Activated T-helper 2 cell treated with anti-CD3 and anti-CD28 coated beads, Interferon-gamma antibody, Interleukin-2, Interleukin-4, amounts not matched to agents 10 μg/mL and 5 μg/mL and 100 μg/mL, durations not matched to agents 14 hours and 24 hours and 36 hours (primary cell): Measurements from ENCODE around the gene MPV17L2. TPM values are rescaled to one million over a fixed set of nuclear protein-coding genes. Genes with fewer than 3 reads are reported as not detected.

ENCODE experiments used
- total RNA-seq: library from RNA; stranded (reverse); gene quantifications from 2 replicates; pipeline ENCODE4 v1.2.3, GENCODE V29; 2022

MPV17L2 gene
- total RNA-seq, 1 donor from 2014 or later: 14.5 TPM

Other genes starting within 250 kb of the MPV17L2 start
- gene KCNN1, start 226.1 kb upstream of the MPV17L2 start, total RNA-seq: 0.14 and 0.16 TPM in 2 replicates
- 39.2 and 40.5 TPM in 2 replicates for gene ARRDC2, start 185.0 kb upstream of the MPV17L2 start, total RNA-seq
- gene IL12RB1, start 106.3 kb upstream of the MPV17L2 start, total RNA-seq: 41.4 and 43.3 TPM in 2 replicates
- 16.6 and 17.2 TPM in 2 replicates for gene MAST3, start 95.4 kb upstream of the MPV17L2 start, total RNA-seq
- gene PIK3R2, start 40.1 kb upstream of the MPV17L2 start, total RNA-seq: 19.4 and 21.4 TPM in 2 replicates
- 37.0 and 41.2 TPM in 2 replicates for gene IFI30, start 19.4 kb upstream of the MPV17L2 start, total RNA-seq
- gene RAB3A, start 10.8 kb downstream of the MPV17L2 start, total RNA-seq: 6.3 and 7.4 TPM in 2 replicates
- 0.14 TPM in 2 replicates for gene PDE4C, start 33.2 kb downstream of the MPV17L2 start, total RNA-seq
- 2.9 and 3.3 TPM in 2 replicates for gene IQCN, start 81.2 kb downstream of the MPV17L2 start, total RNA-seq
- gene JUND, start 88.4 kb downstream of the MPV17L2 start, total RNA-seq: 462 and 464 TPM in 2 replicates
- gene LSM4, start 129.9 kb downstream of the MPV17L2 start, total RNA-seq: 198 and 208 TPM in 2 replicates
- 24.9 and 29.4 TPM in 2 replicates for gene PGPEP1, start 147.4 kb downstream of the MPV17L2 start, total RNA-seq
- gene GDF15, start 192.9 kb downstream of the MPV17L2 start, total RNA-seq: not detected in 2 replicates
- gene LRRC25, start 204.4 kb downstream of the MPV17L2 start, total RNA-seq: not detected in 2 replicates
- gene SSBP4, start 226.2 kb downstream of the MPV17L2 start, total RNA-seq: 133 and 146 TPM in 2 replicates
- 15.1 and 20.3 TPM in 2 replicates for gene ISYNA1, start 244.9 kb downstream of the MPV17L2 start, total RNA-seq